NCI-H82 treated with DMSO at 0.1 percent for 48 hours (cell line): Measurements from ENCODE around the gene VTN.

Experiments used
- DNase-seq: peaks from one replicate; lab custom pipeline; 2025; ENCODE audit not compliant: unreplicated experiment; lab: John Stamatoyannopoulos, UW

The VTN gene

GRCh38 chr17:28396635-28397239, 26.6 kb upstream of the VTN start:
- DNase-seq, result no peak

- no peak for DNase-seq
Measured at GRCh38 chr17:28395968-28396367, 25.9 kb upstream of the VTN start.

DNA sequence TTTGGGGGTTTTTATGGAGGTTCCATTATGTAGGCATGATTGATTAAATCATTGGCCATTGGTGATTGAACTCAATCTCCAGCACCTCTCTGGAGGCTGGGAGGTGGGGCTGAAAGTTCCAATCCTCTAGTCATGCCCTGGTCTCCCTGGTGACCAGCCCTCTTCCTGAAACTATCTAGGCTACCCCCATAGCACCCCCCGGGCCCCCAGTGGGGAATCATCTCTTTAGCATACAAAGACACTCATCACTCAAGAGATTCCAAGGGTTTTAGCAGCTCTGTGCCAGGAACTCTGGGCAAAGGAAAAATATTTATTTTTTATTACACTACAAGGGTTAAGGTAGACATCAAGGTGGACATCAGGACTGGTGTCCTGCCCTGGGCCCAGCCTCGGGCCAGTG, 25.3 kb upstream of the VTN start:
- DNase-seq, result no peak

GRCh38 chr17:28394337-28395116, 24.4 kb upstream of the VTN start:
- no peak for DNase-seq

- DNase-seq, result no peak
Measured at GRCh38 chr17:28392491-28392890, 22.4 kb upstream of the VTN start.

DNA sequence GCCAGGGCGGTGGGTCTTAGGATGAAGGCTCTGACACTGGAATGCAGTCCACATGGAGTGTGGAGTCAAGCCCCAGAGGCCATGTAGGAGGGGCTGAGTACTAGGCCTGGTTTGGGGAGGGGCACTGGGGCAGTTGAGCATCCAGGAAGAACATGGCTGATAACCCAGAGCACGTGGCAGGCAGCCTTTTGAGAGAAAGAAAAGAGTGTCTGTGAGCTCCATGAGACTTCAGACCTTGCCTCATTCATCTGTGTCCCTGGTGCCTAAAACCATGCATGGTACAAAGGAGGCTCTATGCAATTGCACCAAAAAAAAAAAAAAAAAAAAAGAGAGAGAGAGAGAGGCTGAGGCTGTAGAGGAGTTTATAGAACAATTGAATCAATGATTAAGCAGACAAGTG, 21.3 kb upstream of the VTN start:
- DNase-seq, result no peak

GRCh38 chr17:28390984-28391383, 20.9 kb upstream of the VTN start:
- no peak for DNase-seq

DNA sequence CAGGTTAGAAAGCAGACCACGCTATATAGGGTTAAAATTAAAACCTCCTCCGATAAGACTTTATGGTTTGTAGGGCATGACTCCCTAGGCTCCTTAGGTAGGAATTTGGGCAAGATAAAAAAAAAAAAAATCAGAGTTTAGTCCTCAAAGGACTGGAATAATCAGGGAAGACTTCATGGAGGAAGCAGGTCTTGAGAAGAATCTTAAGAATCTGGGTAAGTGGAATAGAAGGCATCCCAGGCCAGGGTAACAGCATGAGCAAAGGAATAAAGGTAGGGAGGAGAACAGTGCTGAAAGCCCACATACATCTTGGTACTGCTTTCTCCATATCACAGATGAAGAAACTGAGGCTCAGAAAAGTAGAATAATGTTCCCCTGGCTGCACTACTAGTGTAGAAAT, 20.5 kb upstream of the VTN start:
- DNase-seq, result no peak

DNA sequence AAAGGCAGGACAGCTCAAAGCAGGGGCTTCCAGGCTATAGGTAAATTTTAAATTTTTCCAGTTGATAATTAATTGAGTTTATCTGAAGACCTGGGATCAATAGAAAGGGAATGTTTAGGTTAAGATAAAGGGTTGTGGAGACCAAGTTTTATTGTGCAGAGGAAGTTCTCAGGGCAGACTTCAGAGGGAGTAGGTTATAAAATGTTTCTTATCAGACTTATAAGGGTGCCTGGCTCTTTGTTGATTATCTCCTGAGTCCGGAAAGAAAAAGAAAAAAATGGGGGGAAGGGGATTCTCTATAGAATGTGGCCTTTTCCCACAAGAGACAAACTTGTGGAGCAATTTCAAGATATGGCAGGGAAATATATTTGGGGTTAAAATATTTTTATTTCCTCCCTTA, 20.0 kb upstream of the VTN start:
- no peak for DNase-seq

DNA sequence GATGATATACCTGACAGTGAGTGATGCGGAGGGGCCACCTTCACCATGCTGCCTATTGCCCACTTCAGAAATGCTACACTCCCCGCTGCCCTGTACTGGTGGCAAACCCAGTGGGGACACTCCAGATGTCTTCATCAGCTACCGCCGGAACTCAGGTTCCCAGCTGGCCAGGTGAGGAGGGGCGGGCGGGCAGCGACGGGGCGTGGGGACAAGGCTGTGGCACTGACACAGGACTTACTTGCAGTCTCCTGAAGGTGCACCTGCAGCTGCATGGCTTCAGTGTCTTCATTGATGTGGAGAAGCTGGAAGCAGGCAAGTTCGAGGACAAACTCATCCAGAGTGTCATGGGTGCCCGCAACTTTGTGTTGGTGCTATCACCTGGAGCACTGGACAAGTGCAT, 18.0 kb upstream of the VTN start:
- DNase-seq, result no peak

- no peak for DNase-seq
Measured at GRCh38 chr17:28386391-28386790, 16.3 kb upstream of the VTN start.

DNA sequence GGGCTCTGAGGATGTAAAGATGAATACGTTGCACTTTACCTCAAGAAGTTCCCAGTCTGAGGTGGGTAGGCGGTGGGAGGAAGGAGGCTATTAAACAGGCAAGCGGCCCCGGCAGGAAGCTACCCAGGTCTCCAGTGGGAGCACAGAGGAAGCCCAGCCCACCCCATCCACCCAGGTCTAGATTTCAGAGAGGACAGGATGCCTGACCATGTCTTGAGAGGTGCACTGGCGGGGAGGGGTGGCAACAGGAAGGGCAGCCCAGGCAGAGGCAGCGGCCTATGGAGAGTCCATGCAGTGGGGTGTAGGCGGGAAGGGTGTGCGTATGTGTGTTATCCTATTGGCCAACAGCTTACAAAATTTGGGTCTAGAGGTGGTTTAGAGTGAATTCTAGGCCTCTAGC, 15.3 kb upstream of the VTN start:
- no peak for DNase-seq

DNA sequence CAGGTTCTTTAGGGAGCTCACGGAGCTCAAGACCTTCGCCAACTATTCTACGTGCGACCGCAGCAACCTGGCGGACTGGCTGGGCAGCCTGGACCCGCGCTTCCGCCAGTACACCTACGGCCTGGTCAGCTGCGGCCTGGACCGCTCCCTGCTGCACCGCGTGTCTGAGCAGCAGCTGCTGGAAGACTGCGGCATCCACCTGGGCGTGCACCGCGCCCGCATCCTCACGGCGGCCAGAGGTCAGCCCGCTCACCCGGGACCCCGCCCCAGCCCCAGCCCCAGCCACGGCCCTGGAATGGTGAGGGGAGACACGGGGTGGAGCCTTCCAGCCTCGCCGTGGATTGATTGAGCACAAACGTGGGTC, 14.9 kb upstream of the VTN start:
- no peak for DNase-seq

DNA sequence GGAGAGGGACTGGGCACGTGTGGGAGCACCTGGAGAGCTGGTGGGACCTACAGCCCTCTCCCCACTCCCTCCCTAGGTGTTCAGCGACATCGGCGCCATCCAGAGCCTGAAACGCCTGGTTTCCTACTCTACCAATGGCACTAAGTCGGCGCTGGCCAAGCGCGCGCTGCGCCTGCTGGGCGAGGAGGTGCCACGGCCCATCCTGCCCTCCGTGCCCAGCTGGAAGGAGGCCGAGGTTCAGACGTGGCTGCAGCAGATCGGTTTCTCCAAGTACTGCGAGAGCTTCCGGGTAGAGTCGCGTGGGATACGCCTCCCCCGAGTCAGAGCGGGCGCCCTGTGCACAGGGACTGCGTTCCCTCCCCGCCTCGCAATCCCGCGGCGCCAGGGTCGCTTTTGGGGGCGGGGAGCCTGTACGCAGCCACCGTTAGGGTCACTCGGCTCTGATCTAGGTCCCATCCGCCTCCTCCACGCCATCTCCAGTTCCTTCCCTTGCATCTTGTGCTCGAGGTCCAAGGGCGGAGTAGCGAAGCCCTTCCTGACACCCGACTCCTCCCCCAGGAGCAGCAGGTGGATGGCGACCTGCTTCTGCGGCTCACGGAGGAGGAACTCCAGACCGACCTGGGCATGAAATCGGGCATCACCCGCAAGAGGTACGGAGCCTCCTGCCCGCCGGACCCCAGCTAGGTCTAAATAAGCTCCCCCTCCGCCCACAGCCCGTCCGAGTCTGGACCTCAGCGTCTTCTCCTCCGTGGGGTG, 14.4 kb upstream of the VTN start:
- no peak for DNase-seq

DNA sequence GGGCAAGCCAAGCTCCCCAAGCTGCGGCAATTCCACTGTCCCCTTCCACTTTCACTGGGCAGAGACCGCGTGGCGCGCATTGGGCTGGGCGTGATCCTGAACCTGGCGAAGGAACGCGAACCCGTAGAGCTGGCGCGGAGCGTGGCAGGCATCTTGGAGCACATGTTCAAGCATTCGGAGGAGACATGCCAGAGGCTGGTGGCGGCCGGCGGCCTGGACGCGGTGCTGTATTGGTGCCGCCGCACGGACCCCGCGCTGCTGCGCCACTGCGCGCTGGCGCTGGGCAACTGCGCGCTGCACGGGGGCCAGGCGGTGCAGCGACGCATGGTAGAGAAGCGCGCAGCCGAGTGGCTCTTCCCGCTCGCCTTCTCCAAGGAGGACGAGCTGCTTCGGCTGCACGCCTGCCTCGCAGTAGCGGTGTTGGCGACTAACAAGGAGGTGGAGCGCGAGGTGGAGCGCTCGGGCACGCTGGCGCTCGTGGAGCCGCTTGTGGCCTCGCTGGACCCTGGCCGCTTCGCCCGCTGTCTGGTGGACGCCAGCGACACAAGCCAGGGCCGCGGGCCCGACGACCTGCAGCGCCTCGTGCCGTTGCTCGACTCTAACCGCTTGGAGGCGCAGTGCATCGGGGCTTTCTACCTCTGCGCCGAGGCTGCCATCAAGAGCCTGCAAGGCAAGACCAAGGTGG, 11.2 kb upstream of the VTN start:
- no peak for DNase-seq

DNA sequence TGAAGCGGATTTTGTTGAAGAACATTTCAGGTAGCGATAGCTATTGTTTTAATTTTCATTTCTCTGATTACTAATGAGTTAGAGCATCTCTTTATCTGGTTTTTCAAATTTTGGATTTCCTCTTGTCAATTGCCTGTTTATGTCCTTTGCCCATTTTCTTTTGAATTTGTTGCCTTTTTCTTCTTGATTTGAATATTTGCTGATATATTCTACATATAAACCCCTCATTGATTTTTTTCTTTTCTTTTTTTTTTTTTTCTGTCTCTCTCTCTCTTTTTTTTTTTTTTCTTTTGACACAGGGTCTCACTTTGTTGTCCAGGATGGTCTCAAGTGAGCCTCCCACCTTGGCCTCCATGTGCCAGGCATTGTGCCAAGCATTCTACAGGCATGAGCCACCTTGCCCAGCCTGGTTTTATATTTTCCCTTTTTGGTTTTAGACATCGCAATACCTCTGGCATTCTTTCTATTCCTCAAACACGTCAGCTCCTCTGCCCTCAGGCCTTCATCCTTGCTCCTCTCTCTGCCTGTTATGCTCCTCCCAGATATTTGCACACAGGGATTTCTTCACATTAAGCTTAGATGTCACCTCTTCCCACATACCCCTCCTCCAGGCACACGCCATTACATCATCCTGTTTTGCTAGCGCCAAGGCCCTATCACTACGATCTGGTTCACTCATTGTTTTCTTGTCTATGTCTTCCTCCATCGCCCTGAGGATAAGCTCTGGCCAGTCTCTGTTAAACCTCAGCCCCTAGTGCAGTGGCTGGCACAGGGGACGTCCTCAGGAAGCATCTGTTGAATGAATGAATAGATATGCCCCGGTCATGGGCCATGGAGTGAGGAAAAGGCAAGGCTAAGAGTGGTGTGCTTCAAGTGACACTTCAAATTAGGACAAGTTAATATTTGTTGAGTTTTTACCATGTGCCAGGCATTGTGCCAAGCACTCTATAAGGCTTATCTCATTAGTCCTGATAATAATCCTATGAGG, 10.0 kb upstream of the VTN start:
- no peak for DNase-seq

- no peak for DNase-seq
Measured at GRCh38 chr17:28372945-28373274, 2.8 kb upstream of the VTN start.

GRCh38 chr17:28372203-28372944, 2.3 kb upstream of the VTN start:
- DNase-seq, result no peak

- peak; percentile 95 for DNase-seq
Measured at GRCh38 chr17:28371245-28372202, 1.4 kb upstream of the VTN start, which contains the start of gene SARM1. TSS of gene SARM1 (plus strand) at chr17:28371694. CDS start at chr17:28372033, 339 bp downstream.
